ENCODE results near the gene BACH2. TPM values are rescaled to one million over a fixed set of nuclear protein-coding genes. Genes with fewer than 3 reads are reported as not detected.

The BACH2 gene
- total and polyA plus RNA-seq, 2 of the 8 experiments (the other 6 are each of a cell fraction or from before 2014, with no cell fraction given): 1.9 to 5.9 TPM

DNA sequence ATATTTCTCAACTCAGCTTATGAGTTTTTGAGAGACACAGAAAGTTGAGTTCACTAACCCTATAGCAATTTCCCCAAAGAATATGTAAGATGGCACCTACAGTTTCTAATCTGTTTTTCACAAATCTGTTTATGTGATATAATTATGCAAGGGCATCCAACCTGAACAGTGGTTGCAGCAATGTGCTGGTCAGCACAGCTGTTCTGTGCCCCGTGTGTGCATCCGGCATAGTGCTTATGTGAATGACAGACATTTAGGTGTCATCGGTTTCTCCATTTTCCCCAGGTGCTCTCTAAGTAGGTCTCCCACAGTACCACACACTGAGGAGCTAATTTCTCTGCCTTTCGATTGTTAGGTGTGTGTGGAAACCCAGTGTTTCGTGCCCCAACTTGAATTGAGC, 7.7 kb upstream of the BACH2 start (continued):
- TF ChIP-seq RAD21 (IDR thresholded peaks at IDR 0.05 in 1 of 2, conservative IDR thresholded peaks at IDR 0.05 in 1 of 2; ENCODE audit: low read depth in 2 of 2, low read length in 2 of 2) (no peak), CEBPB (IDR thresholded peaks at IDR 0.05; ENCODE audit: low read depth, low read length) (no peak), TAF1 (IDR thresholded peaks at IDR 0.05; ENCODE audit: low read depth, low read length) (no peak), ATF2 (IDR thresholded peaks at IDR 0.05; ENCODE audit: low read length) (no peak), JUN (IDR thresholded peaks at IDR 0.05; ENCODE audit: low read depth, low read length) (no peak), NRF1 (IDR thresholded peaks at IDR 0.05; ENCODE audit: low read depth, low read length) (no peak)
